Measurements from ENCODE around the gene DSCAML1. TPM values are rescaled to one million over a fixed set of nuclear protein-coding genes. Genes with fewer than 3 reads are reported as not detected.

DSCAML1 gene
- total RNA-seq, 1 experiment from 2014 or later: 0.15 TPM

DNA sequence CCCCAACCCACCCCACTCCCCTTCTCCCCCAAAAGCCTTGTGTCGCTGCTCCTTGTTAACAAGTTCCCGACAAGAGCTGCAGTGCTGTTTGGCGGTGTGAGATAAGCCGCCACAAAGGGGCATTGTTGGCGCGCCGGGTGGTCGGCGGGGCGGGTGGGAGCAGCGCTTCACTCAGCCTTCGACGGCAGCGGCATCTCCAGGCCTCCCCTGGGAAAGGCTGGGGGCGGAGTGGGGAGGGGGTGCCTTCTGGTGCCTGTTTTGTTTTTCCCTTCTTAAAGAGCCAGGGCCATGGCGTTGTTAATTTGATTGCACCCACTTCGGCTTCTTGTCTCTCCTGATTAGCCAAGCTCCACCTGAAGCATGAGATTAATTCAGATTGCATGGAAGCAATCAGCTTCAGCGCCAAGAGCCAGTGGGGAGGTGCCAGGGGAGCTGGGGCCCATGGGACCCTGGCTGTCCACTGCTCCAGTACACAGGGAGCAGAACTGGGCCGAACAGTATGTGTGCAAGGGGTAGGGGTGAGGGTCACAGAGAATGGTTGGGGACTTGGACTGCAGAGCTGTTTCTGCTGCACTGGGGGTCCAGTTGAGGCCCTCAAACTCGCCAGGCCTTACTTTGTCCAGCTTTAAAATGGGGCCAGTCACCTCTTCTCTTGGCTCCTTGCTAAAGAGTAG is 304.3 kb downstream of the DSCAML1 start:
- H3K36me3 Mint-ChIP-seq (ENCODE audit: insufficient read depth in 1 of 3, low read depth in 3 of 3): no peaks in the 10 kb centered on the region
- no peak overlapping the region for H4K5ac ChIP-seq (ENCODE audit: insufficient read length, low read depth, low read length)
- H2BK5ac ChIP-seq (ENCODE audit: insufficient read length, low read length): no peak overlapping the region
- no peaks in the 10 kb centered on the region for H3K9me3 ChIP-seq (ENCODE audit: control insufficient read depth, low read depth, low read length)
- H2BK20ac ChIP-seq (ENCODE audit: low read depth, low read length, poor library complexity, severe bottlenecking): no peak overlapping the region
- H3K4ac ChIP-seq (ENCODE audit: low read depth, low read length): no peak overlapping the region
- no peak overlapping the region for H3K14ac ChIP-seq (ENCODE audit: insufficient read depth, low read length)
- H2AFZ ChIP-seq (ENCODE audit: low read length): no peak overlapping the region
- H3K9me3 Mint-ChIP-seq: no peaks in the 10 kb centered on the region
- H3K23me2 ChIP-seq (ENCODE audit: insufficient read length, low read depth, low read length, poor library complexity, severe bottlenecking): no peaks in the 10 kb centered on the region
- H4K91ac ChIP-seq (ENCODE audit: insufficient read length, low read depth, low read length): no peak overlapping the region
- H3K56ac ChIP-seq (ENCODE audit: insufficient read length, low read depth, low read length): no peak overlapping the region
- no peak overlapping the region for H3K27ac Mint-ChIP-seq
- no peak overlapping the region for H3K4me3 Mint-ChIP-seq
- no peak overlapping the region for H3T11ph ChIP-seq (ENCODE audit: low read length)
- peaks cover 15 to 42% of the 10 kb centered on the region in 2 experiments for H3K4me1 Mint-ChIP-seq
- H3K27me3 ChIP-seq (ENCODE audit: insufficient read depth, low read length): no peaks in the 10 kb centered on the region
- no peak overlapping the region for H2BK15ac ChIP-seq (ENCODE audit: low read depth, low read length)
- no peaks in the 10 kb centered on the region for H3K79me2 ChIP-seq (ENCODE audit: insufficient read depth, low read length)
- WGBS (ENCODE audit: extremely low coverage, insufficient read length, low lambda C conversion rate): no CpG with 5 or more reads among the region's 20 CpGs
- peaks cover 9% of the 10 kb centered on the region; the same call in 1 of the 2 replicates for H3K4me1 ChIP-seq (ENCODE audit: insufficient read depth, low read length)
- no peak overlapping the region for H3K18ac ChIP-seq (ENCODE audit: insufficient read length, low read depth, low read length)
- H2BK120ac ChIP-seq (ENCODE audit: low read depth, low read length, poor library complexity, severe bottlenecking): no peak overlapping the region
- no peaks in the 10 kb centered on the region for H3K79me1 ChIP-seq (ENCODE audit: insufficient read depth, low read depth, low read length, poor library complexity, severe bottlenecking)
- peak; percentile 69 for DNase-seq
- no peaks in the 10 kb centered on the region for H4K20me1 ChIP-seq (ENCODE audit: control insufficient read depth, insufficient read depth, insufficient read length)
- no peak overlapping the region for H3K27ac ChIP-seq (ENCODE audit: insufficient read length, low read depth, low read length)
- H3K23ac ChIP-seq (ENCODE audit: insufficient read length, low read depth, low read length): no peak overlapping the region
- peaks cover 14% of the 10 kb centered on the region for H3K27me3 Mint-ChIP-seq (ENCODE audit: low read depth)
- H3K9ac ChIP-seq (ENCODE audit: extremely low read depth, insufficient read length, low read length): no peak overlapping the region
- no peak overlapping the region for H2BK12ac ChIP-seq (ENCODE audit: insufficient read length, low read depth, low read length)
- no peak overlapping the region for H2AK5ac ChIP-seq (ENCODE audit: insufficient read length, low read length)
- H3K4me2 ChIP-seq (ENCODE audit: insufficient read depth, insufficient read length, low read length): no peak overlapping the region
- H4K8ac ChIP-seq (replicated peaks; ENCODE audit: insufficient read length, low read depth, low read length): no peak overlapping the region
- TF ChIP-seq, protein P1, sequence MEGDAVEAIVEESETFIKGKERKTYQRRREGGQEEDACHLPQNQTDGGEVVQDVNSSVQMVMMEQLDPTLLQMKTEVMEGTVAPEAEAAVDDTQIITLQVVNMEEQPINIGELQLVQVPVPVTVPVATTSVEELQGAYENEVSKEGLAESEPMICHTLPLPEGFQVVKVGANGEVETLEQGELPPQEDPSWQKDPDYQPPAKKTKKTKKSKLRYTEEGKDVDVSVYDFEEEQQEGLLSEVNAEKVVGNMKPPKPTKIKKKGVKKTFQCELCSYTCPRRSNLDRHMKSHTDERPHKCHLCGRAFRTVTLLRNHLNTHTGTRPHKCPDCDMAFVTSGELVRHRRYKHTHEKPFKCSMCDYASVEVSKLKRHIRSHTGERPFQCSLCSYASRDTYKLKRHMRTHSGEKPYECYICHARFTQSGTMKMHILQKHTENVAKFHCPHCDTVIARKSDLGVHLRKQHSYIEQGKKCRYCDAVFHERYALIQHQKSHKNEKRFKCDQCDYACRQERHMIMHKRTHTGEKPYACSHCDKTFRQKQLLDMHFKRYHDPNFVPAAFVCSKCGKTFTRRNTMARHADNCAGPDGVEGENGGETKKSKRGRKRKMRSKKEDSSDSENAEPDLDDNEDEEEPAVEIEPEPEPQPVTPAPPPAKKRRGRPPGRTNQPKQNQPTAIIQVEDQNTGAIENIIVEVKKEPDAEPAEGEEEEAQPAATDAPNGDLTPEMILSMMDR (conservative IDR thresholded peaks at IDR 0.05): peak; percentile 17; the same call in 2 of the 3 replicates

Measured in H9 (cell line).